Measurements from ENCODE around the gene RER1.

DNA sequence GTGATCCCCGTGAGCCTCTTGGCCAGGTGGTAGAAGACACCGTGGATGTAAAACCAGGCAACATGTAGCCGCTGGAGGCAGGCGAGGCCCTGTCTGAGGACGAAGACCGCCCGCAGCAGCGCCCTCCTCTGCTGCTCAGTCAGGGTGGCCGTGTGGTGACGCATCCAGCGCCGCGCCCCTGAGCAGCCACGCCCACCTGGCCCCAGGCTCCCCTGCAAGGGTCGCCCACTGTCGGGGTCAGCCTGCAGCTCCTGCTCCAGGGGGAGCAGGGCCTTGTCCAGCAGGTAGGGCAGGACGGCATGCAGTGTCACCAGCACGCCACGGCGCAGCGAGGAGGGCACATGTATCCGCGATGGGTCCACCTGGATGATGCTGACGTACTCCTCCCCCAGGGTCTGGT lies 16.8 kb downstream of the RER1 start:
- TF ChIP-seq, protein P1, sequence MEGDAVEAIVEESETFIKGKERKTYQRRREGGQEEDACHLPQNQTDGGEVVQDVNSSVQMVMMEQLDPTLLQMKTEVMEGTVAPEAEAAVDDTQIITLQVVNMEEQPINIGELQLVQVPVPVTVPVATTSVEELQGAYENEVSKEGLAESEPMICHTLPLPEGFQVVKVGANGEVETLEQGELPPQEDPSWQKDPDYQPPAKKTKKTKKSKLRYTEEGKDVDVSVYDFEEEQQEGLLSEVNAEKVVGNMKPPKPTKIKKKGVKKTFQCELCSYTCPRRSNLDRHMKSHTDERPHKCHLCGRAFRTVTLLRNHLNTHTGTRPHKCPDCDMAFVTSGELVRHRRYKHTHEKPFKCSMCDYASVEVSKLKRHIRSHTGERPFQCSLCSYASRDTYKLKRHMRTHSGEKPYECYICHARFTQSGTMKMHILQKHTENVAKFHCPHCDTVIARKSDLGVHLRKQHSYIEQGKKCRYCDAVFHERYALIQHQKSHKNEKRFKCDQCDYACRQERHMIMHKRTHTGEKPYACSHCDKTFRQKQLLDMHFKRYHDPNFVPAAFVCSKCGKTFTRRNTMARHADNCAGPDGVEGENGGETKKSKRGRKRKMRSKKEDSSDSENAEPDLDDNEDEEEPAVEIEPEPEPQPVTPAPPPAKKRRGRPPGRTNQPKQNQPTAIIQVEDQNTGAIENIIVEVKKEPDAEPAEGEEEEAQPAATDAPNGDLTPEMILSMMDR (conservative IDR thresholded peaks at IDR 0.05 in 1 of 2, IDR thresholded peaks at IDR 0.05 in 1 of 2; ENCODE audit: extremely low read depth in 1 of 2, insufficient read depth in 1 of 2, low read depth in 1 of 2, low read length in 2 of 2), result no peak
- no peak for TF ChIP-seq EZH2 (IDR thresholded peaks at IDR 0.05; ENCODE audit: borderline replicate concordance, low read length)
